ENCODE measurements around the gene CCM2L.
"Not testable (repeated sequence)": the region's sequence is repeated elsewhere in the genome, so short reads cannot be mapped to it uniquely, and the experiment has no call there.

CCM2L gene

GRCh38 chr20:32028647-32029372 lies 18.6 kb downstream of the CCM2L start:
- DNase-seq (ENCODE audit: low read depth), result no peak

GRCh38 chr20:32029561-32029960 lies 19.3 kb downstream of the CCM2L start:
- DNase-seq (ENCODE audit: low read depth), result no peak

- DNase-seq (ENCODE audit: low read depth), result peak; percentile 59
These were observed 21.0 kb downstream of the CCM2L start for GRCh38 chr20:32031007-32031958.

GRCh38 chr20:32033316-32033715 lies 23.1 kb downstream of the CCM2L start:
- DNase-seq (ENCODE audit: low read depth), result no peak

- DNase-seq (ENCODE audit: low read depth), result not testable (repeated sequence)
These were observed 23.5 kb downstream of the CCM2L start for GRCh38 chr20:32033721-32034120.

GRCh38 chr20:32034581-32035425 lies 24.6 kb downstream of the CCM2L start:
- DNase-seq (ENCODE audit: low read depth), result no peak

- no peak for DNase-seq (ENCODE audit: low read depth)
These were observed 25.2 kb downstream of the CCM2L start for GRCh38 chr20:32035426-32035779.

GRCh38 chr20:32036252-32036651 lies 26.0 kb downstream of the CCM2L start:
- DNase-seq (ENCODE audit: low read depth), result no peak

GRCh38 chr20:32036716-32037485 lies 26.7 kb downstream of the CCM2L start:
- DNase-seq (ENCODE audit: low read depth), result no peak

- peak; percentile 54 for DNase-seq (ENCODE audit: low read depth)
These were observed 27.7 kb downstream of the CCM2L start for GRCh38 chr20:32037929-32038328.

GRCh38 chr20:32040142-32040953 lies 30.1 kb downstream of the CCM2L start:
- DNase-seq (ENCODE audit: low read depth), result no peak

GRCh38 chr20:32045999-32046398 lies 35.8 kb downstream of the CCM2L start:
- no peak for DNase-seq (ENCODE audit: low read depth)

GRCh38 chr20:32050324-32050841 lies 40.1 kb downstream of the CCM2L start:
- DNase-seq (ENCODE audit: low read depth), result no peak

GRCh38 chr20:32050851-32051556 lies 40.8 kb downstream of the CCM2L start:
- no peak for DNase-seq (ENCODE audit: low read depth)

- DNase-seq (ENCODE audit: low read depth), result no peak
These were observed 41.5 kb downstream of the CCM2L start for GRCh38 chr20:32051720-32052089.

GRCh38 chr20:32052090-32052777 lies 42.0 kb downstream of the CCM2L start, which contains the start of gene HCK:
Gene HCK, plus strand, starts transcription at chr20:32052242.
- no peak for DNase-seq (ENCODE audit: low read depth)

- DNase-seq (ENCODE audit: low read depth), result no peak
These were observed 42.6 kb downstream of the CCM2L start for GRCh38 chr20:32052778-32053362.

- no peak for DNase-seq (ENCODE audit: low read depth)
These were observed 43.4 kb downstream of the CCM2L start for GRCh38 chr20:32053648-32054047.

Data from iris pigment epithelial cell (primary cell).